HepG2 (cell line): ENCODE results near the gene ARHGAP22. TPM values are rescaled to one million over a fixed set of nuclear protein-coding genes. Genes with fewer than 3 reads are reported as not detected.

ENCODE experiments used
- ATAC-seq: fragments of 200-7000 bp; cut with Tn5 transposase; 3 replicates; pipeline ENCODE4 v1.9.1; 2020; ENCODE audit warnings: mild to moderate bottlenecking, moderate library complexity
- BruUV-seq: library from RNA; stranded (reverse); fragments of 400-500 nt; replicated peaks from 2 replicates; lab custom pipeline; 2021; lab: Mats Ljungman, UMichigan
- CTCF ChIA-PET: fragments of 300-600 bp; formaldehyde crosslinking; extraction: SDS; loops from one replicate; lab custom pipeline; 2021; ENCODE audit warnings: low total read pairs, inconsistent platforms, low intra/inter-chr PET ratio; lab: Yijun Ruan, JAX
- POLR2A ChIA-PET: fragments of 350-600 bp; sonication (Branson Sonifier 250); formaldehyde crosslinking; loops from one replicate; lab custom pipeline; 2020; ENCODE audit warnings: antibody characterized with exemption, inconsistent platforms; lab: Yijun Ruan, JAX
- DNase-seq: peaks from one replicate; pipeline ENCODE4 v3.0.0-alpha.2; 2015; ENCODE audit warnings: low spot score
- FAIRE-seq: peaks from 3 replicates; lab custom pipeline; 2011; peaks lifted over from hg19 to GRCh38; lab: Jason Lieb, UNC
- H2AFZ ChIP-seq: one replicate; pipeline ENCODE4 v1.6.1; 2011; ENCODE audit warnings: low read length, inconsistent platforms
- H3K27ac ChIP-seq: fragments of 300-600 bp; 3 replicates; pipeline ENCODE4 v1.8.0; 2011; ENCODE audit warnings: mixed run types, mild to moderate bottlenecking, mixed read lengths, low read length, inconsistent platforms; ENCODE audit not compliant: insufficient read depth; ENCODE audit errors: extremely low read length
- H3K27me3 ChIP-seq, 2 experiments: fragments of 200-600 bp in 1 of 2; 2 replicates in 1 of 2; 3 replicates in 1 of 2; pipeline versions ENCODE4 v1.6.0 to v1.8.0; 2011; ENCODE audit warnings: low read length in 2 of 2, mild to moderate bottlenecking in 2 of 2, moderate library complexity in 2 of 2, inconsistent platforms in 1 of 2; ENCODE audit not compliant: insufficient read depth in 2 of 2, control insufficient read depth in 1 of 2
- H3K36me3 ChIP-seq, 2 experiments: fragments of 200-600 bp in 1 of 2; replicated peaks in 1 of 2; 2 replicates in 1 of 2; 3 replicates in 1 of 2; pipeline versions ENCODE4 v1.5.1 to v1.8.0; 2011; ENCODE audit warnings: low read length in 2 of 2, inconsistent platforms in 1 of 2; ENCODE audit not compliant: insufficient read depth in 2 of 2, control insufficient read depth in 1 of 2
- H3K4me1 ChIP-seq: 2 replicates; pipeline ENCODE4 v1.5.1; 2012; ENCODE audit warnings: low read length, inconsistent platforms; ENCODE audit not compliant: insufficient read depth
- H3K4me2 ChIP-seq: 2 replicates; pipeline ENCODE4 v1.6.0; 2011; ENCODE audit warnings: low read depth, low read length, inconsistent platforms
- H3K4me3 ChIP-seq, 3 experiments: fragments of 200-600 bp in 1 of 3; sonication (generic), shearing (Covaris generic) in 1 of 3; replicated peaks in 1 of 3; 2 replicates each; pipeline ENCODE4 v1.5.1; 2011 to 2016; ENCODE audit warnings: low read length in 3 of 3, inconsistent platforms in 2 of 3, low read depth in 2 of 3, mild to moderate bottlenecking in 2 of 3, control low read depth in 1 of 3, mixed read lengths in 1 of 3; ENCODE audit not compliant: insufficient read depth in 1 of 3
- H3K79me2 ChIP-seq: one replicate; pipeline ENCODE4 v1.6.1; 2011; ENCODE audit warnings: low read length, inconsistent platforms; ENCODE audit not compliant: insufficient read depth
- H3K9ac ChIP-seq: 2 replicates; pipeline ENCODE4 v1.6.0; 2011; ENCODE audit warnings: mild to moderate bottlenecking, low read depth, low read length, inconsistent platforms; ENCODE audit not compliant: insufficient read depth
- H3K9me3 ChIP-seq: 2 replicates; pipeline ENCODE4 v1.5.1; 2012; ENCODE audit warnings: mild to moderate bottlenecking, low read length
- H4K20me1 ChIP-seq: 2 replicates; pipeline ENCODE4 v1.6.0; 2011; ENCODE audit warnings: inconsistent platforms, mild to moderate bottlenecking, low read length, moderate library complexity; ENCODE audit not compliant: insufficient read depth
- AHDC1 ChIP-seq: sonication (generic); formaldehyde crosslinking; IDR thresholded peaks from 2 replicates; pipeline ENCODE4 v1.5.1; 2020; ENCODE audit warnings: mild to moderate bottlenecking, missing genetic modification reagents, borderline replicate concordance
- ARID3A ChIP-seq: IDR thresholded peaks from 2 replicates; pipeline ENCODE4 v1.6.1; 2012; ENCODE audit warnings: low read depth, low read length, improper control_type of control experiment
- CREM ChIP-seq, 2 experiments: sonication (generic) in 1 of 2; formaldehyde crosslinking in 1 of 2; IDR thresholded peaks; 2 replicates each; pipeline versions ENCODE4 v1.4.0 to v1.6.1; 2016 to 2020; ENCODE audit warnings: antibody characterized with exemption in 1 of 2, mild to moderate bottlenecking in 1 of 2, missing genetic modification reagents in 1 of 2
- CTCF ChIP-seq: sonication (generic); formaldehyde crosslinking; IDR thresholded peaks from 2 replicates; pipeline ENCODE4 v1.5.0; 2020; ENCODE audit warnings: mild to moderate bottlenecking, missing genetic modification reagents, moderate library complexity
- FIP1L1 ChIP-seq: fragments of 200-400 bp; formaldehyde crosslinking; IDR thresholded peaks from 2 replicates; pipeline ENCODE4 v1.6.1; 2018; ENCODE audit warnings: low read depth, mild to moderate bottlenecking, low read length, moderate library complexity, borderline replicate concordance; ENCODE audit not compliant: insufficient read depth
- HNRNPUL1 ChIP-seq: fragments of 200-400 bp; formaldehyde crosslinking; IDR thresholded peaks from 2 replicates; pipeline ENCODE4 v1.6.1; 2017; ENCODE audit warnings: low read depth, mild to moderate bottlenecking, low read length, moderate library complexity
- NCOA5 ChIP-seq: sonication (generic); formaldehyde crosslinking; IDR thresholded peaks from 2 replicates; pipeline ENCODE4 v1.4.0; 2020; ENCODE audit warnings: missing genetic modification reagents
- SRY ChIP-seq: sonication (generic); formaldehyde crosslinking; IDR thresholded peaks from 2 replicates; pipeline ENCODE4 v1.8.0; 2022; ENCODE audit warnings: mild to moderate bottlenecking, missing genetic modification reagents
- XRCC5 ChIP-seq: fragments of 200-400 bp; formaldehyde crosslinking; optimal IDR thresholded peaks from 2 replicates; pipeline ENCODE3; 2017; ENCODE audit warnings: mild to moderate bottlenecking, low read length
- WGBS: methylation state at CpG from one replicate; pipeline ENCODE4 v1.1.6; 2017; ENCODE audit warnings: low lambda C conversion rate; 5-methylcytosine and 5-hydroxymethylcytosine counted together
- in situ Hi-C: cut with HindIII; loops from 2 replicates; pipeline ENCODE4 v1.10.0; 2017; ENCODE audit warnings: low pct_unique_long_range_greater_than_20kb; ENCODE audit not compliant: extremely low pct_ligation_motif_present
- intact Hi-C: fragments of 100-400 bp; cut with micrococcal nuclease; formaldehyde crosslinking; loops from one replicate; pipeline ENCODE4 v1.10.0; 2022; ENCODE audit not compliant: unreplicated experiment
- polyA plus RNA-seq, 8 experiments: library from polyadenylated mRNA; depleted of rRNA in 3 of 8; stranded (reverse) in 7 of 8; unstranded in 1 of 8; fragments of >200 nt; fragmentation: Illumina TruSeq in 4 of 8; extraction: Trizol in 4 of 8; gene quantifications; 2 replicates each; pipeline versions ENCODE4 v1.2.1 to v1.2.3, GENCODE V29; 2011 to 2016; ENCODE audit warnings: low read depth in 4 of 8, missing spikeins in 1 of 8, mixed read lengths in 1 of 8; ENCODE audit not compliant: insufficient read depth in 1 of 8
- total RNA-seq, 5 experiments: library from RNA; depleted of rRNA; stranded (reverse); fragments of >200 nt; fragmentation: Illumina TruSeq; extraction: Trizol; gene quantifications; 2 replicates each; pipeline ENCODE4 v1.2.3, GENCODE V29; 2016; ENCODE audit warnings: low read depth in 1 of 5

Gene ARHGAP22
- total and polyA plus RNA-seq, 2 of the 13 experiments (the other 11 are each of a cell fraction or from before 2014, with no cell fraction given), result 0.08 to 0.38 TPM

GRCh38 chr10:48636231-48636630 lies 31.4 kb upstream of the ARHGAP22 start:
- ATAC-seq (no peak), DNase-seq (no peak), FAIRE-seq (no peak)
- intact Hi-C loops (no loop called here), in situ Hi-C loops (no loop called here)
- Histone ChIP-seq H3K4me2 (no peak overlapping the region), H4K20me1 (no peaks in the 10 kb centered on the region), H3K4me1 (no peaks in the 10 kb centered on the region), H3K27ac (no peak overlapping the region), H3K79me2 (no peaks in the 10 kb centered on the region), H3K27me3 (peaks cover 2% of the 10 kb centered on the region in 2 experiments; a peak in 1 of 5 replicates), H3K4me3 (no peak overlapping the region)
- POLR2A ChIA-PET, result no interaction called here
- 0% methylated on average over 3 of the region's 3 CpGs for WGBS
- BruUV-seq, result no TSS peak
- CTCF ChIA-PET, result no interaction called here
- TF ChIP-seq CREM (IDR thresholded peaks at IDR 0.05) (no peak), CREM (CRISPR knock-in tag; IDR thresholded peaks at IDR 0.05) (no peak), CTCF (no peak), FIP1L1 (no peak), SRY (CRISPR knock-in tag) (no peak), ARID3A (no peak), NCOA5 (CRISPR knock-in tag) (no peak), HNRNPUL1 (no peak), AHDC1 (CRISPR knock-in tag) (no peak), XRCC5 (no peak)
- TF ChIP-seq, all 625 proteins: peak for 0
- no peaks in the 10 kb centered on the region for H3K36me3 ChIP-seq
- no peak overlapping the region for H3K9ac ChIP-seq
- no peaks in the 10 kb centered on the region for H3K9me3 ChIP-seq
- no peak overlapping the region for H2AFZ ChIP-seq
